OCI-M1 (cell line): Measurements from ENCODE around the gene PABPC1L2B.
"Not testable (repeated sequence)": the region's sequence is repeated elsewhere in the genome, so short reads cannot be mapped to it uniquely, and the experiment has no call there.

Source experiments
- DNase-seq: peaks from one replicate; lab custom pipeline; 2025; lab: John Stamatoyannopoulos, UW

Gene PABPC1L2B

DNA sequence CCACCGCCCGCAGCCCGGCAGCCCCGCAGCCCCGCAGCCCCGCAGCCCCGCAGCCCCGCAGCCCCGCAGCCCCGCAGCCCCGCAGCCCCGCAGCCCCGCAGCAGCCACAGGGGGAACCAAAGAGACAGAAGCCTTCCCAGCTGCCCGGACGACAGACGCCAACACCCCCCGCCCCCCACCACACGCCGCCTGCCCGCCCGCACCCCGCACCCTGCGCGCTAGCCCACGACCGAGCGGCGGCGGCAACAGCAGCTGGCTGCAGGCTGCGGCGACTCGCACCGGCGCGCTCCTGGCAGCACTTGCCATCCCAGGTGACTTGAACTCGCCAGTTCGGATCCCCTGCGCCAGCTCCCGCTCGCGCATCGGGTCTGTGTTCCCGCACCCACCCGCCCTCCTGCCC lies at the start of gene PABPC1L2B:
Gene PABPC1L2B, plus strand, starts transcription at position 207 of the 400 bp plus-strand sequence. CDS start 704 bp downstream, outside the sequence.
- DNase-seq, result not testable (repeated sequence)

DNA sequence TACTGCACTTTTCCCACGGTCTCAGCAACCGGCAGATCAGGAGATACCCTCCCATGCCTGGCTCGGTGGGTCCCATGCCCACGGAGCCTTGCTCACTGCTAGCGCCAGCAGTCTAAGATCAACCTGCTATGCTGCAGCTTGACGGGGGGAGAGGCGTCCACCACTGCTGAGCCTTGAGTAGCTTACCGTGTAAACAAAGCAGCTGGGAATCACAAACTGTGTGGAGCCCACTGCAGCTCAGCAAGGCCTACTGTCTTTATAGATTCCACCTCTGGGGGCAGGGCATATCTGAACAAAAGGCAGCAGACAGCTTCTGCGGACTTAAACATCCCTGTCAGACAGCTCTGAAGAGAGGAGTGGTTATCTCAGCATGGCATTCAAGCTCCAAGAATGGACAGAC lies 42.8 kb upstream of the PABPC1L2B start:
- not testable (repeated sequence) for DNase-seq

DNA sequence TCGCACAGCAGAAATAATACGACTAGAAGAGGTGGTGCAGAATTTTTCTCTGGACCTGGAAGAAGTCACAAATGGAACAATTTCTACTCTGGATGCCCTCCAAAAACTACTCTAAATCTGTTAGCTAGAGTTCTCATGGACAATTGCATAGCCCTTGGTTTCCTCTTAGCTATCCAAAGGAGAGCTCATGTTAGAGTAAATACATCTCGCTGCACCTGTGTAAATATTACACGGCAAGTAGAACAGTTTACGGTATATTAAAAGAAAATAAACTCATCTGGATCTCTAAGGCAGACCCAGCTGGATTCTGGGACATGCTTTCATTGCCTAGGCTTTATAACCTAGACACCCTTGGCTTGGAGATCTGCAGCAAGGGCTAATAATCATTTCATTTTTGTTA lies 30.9 kb upstream of the PABPC1L2B start:
- DNase-seq, result not testable (repeated sequence)

DNA sequence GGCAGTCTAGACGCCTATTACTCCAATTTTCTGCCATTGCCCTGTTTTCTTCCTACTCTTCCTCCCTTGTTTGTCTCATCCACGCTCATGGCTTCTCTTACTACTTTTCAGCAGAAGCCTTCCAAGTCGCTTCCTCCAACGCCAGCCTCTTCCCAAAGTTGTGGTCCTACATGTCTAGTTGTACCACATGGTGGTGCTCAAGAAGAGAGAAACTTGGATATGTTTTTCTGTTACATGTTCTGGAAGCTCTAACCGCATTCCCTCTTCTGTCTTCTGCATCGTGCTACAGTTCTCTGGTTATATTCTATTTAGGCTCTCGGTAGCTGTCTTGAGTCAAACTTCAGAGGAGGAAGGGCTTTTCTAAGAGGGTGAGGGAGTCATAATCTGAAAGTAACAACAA lies 27.9 kb upstream of the PABPC1L2B start:
- DNase-seq, result not testable (repeated sequence)

DNA sequence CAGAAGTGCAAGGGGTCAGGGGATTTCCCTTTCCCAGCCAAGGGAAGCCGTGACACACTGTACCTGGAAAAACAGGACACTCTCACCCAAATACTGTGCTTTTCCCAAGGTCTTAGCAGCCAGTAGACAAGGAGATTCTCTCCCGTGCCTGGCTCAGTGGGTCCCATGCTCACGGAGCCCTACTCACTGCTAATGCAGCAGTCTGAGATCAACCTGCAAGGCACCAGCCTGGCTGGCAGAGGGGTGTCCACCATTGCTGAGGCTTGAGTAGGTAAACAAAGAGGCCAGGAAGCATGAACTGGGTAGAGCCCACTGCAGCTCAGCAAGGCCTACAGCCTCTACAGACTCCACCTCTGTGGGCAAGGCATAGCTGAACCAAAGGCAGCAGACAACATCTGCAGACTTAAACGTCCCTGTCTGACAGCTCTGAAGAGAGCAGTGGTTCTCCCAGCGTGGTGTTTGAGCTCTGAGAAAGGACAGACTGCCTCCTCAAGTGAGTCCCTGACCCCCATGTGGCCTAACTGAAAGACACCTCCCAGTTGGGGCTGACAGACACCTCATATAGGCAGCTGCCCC lies 21.8 kb upstream of the PABPC1L2B start:
- not testable (repeated sequence) for DNase-seq

DNA sequence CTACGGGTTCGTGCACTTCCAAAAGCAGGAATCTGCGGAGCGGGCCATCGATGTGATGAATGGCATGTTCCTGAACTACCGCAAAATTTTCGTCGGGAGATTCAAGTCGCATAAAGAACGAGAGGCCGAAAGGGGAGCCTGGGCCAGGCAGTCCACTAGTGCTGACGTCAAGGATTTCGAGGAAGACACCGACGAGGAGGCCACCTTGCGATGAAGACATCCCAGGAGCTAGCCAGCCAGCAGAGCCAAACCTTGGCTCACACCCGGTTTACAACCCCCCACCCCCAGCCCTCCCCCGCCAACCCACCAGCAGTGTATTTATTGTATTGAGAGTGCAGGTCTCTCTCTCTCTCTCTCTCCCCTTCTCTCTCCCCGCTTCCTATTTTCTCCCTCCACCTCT lies 1.3 kb downstream of the PABPC1L2B start:
- DNase-seq, result not testable (repeated sequence)

DNA sequence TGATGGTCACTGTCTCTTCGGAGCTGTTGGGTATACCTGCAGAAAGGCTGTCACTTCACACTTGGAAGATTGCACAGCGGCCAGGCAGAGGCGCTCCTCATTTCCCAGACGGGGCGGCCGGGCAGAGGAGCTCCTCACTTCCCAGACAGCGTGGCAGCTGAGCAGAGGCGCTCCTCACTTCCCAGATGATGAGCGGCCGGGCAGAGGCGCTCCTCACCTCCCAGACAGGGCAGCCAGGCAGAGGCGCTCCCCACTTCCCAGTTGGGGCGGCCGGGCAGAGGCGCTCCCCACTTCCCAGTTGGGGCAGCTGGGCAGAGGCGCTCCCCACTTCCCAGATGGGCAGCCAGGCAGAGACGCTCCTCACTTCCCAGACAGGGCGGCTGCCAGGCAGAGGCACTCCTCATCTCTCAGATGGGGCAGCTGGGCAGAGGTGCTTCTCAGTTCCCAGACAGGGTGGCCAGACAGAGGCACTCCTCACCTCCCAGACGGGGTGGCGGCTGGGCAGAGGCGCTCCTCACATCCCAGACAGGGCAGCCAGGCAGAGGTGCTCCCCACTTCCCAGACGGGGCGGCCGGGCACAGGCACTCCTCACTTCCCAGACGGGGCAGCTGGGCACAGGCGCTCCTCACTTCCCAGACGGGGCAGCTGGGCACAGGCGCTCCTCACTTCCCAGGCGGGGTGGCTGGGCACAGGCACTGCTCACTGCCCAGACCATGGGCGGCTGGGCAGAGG lies 18.8 kb downstream of the PABPC1L2B start:
- no peak for DNase-seq

DNA sequence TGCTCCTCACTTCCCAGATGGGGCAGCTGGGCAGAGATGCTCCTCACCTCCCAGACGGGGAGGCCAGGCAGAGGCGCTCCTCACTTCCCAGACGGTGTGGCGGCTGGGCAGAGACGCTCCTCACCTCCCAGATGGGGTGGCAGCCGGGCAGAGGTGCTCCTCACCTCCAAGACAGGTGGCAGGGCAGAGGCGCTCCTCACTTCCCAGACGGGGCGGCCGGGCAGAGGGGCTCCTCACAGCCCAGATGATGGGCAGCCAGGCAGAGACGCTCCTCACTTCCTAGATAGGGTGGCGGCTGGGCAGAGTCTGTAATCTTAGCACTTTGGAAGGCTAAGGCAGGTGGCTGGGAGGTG lies 19.3 kb downstream of the PABPC1L2B start:
- not testable (repeated sequence) for DNase-seq

DNA sequence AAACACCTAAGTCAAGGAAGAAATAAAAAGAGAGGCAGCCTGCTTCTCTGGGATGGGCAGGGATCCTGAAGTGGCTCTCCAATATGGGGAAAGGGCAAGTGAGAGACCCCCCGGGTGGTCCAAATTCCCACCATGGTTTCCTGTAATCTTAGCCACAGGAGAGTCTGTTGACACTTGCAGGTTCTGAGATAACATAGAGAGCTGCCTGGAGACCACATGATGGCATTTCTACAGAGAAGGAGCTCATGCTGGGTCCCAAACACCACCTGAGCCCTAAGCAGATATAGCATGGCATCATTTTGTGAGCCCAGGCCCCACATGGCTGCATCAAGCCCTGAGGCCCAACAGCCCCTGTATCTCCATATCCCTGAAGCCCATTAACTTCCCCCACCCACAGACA lies 26.1 kb downstream of the PABPC1L2B start:
- DNase-seq, result no peak
